KG1 (cell line): ENCODE data around the gene PTPN22.
"Not testable (repeated sequence)": the region's sequence is repeated elsewhere in the genome, so short reads cannot be mapped to it uniquely, and the experiment has no call there.

Experiments
- DNase-seq: peaks from one replicate; lab custom pipeline; 2025; lab: John Stamatoyannopoulos, UW

PTPN22 gene

DNA sequence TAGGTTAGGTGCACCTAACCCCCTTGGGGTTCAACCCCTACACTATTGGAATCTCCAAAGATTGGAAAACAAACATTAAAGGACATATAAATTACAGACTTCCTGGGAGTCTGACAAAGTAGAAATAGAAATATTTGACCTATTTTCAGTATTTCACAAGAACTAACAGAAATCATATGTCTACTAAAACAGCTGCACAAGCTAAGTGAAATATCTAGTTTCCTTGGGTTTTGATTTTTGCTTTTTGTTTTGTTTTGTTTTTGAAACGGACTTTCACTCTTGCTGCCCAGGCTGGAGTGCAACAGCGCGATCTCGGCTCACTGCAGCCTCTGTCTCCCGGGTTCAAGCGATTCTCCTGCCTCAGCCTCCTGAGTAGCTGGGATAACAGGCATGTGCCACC, 18.8 kb downstream of the PTPN22 start:
- DNase-seq: not testable (repeated sequence)

DNA sequence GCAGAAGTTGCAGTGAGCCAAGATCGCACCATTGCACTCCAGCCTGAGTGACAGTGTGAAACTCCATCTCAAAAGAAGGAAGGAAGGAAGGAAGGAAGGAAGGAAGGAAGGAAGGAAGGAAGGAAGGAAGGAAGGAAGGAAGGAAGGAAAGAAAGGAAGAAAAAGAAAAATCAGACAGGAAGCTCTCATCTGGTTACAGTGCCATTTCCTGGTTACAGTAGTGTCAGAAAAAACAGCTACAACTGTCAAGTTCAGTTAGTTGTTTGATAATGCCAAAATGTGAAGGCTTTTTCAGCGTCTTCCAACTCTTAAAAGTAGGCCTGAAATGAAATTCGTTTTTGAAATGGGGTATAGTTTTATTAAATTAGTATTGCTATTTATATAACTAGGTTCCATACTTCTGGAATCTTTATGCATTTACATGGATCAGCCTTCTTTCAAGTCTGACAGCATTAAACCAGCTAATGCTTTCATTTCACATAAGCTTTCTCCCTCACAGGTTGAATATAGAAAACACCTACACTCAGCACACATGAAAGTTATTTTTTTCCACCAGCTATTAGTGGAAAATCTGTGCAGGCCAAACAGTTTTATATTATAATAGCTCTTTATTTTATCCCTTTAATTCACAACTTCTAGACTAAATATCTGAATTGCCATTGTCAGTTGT, 21.2 kb downstream of the PTPN22 start:
- DNase-seq: no peak

DNA sequence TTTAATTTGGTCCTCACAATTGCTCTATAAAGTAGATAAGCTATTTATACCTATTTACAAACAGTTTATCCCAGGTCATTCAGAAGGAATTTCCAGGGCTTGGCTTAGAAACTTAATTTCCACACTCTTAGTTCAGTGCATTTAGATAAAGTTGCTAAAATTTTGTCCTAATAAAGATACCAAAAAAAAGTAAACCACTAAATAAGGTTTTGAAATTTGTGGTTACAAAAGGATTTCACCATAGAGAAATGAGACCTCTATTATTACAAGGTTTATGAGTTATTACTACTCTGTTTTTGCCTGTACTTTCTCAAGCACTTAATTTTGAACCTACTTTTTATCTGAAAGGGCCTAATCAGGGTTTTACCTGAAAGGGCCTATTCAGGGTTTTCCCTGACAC, 22.4 kb downstream of the PTPN22 start:
- no peak for DNase-seq

DNA sequence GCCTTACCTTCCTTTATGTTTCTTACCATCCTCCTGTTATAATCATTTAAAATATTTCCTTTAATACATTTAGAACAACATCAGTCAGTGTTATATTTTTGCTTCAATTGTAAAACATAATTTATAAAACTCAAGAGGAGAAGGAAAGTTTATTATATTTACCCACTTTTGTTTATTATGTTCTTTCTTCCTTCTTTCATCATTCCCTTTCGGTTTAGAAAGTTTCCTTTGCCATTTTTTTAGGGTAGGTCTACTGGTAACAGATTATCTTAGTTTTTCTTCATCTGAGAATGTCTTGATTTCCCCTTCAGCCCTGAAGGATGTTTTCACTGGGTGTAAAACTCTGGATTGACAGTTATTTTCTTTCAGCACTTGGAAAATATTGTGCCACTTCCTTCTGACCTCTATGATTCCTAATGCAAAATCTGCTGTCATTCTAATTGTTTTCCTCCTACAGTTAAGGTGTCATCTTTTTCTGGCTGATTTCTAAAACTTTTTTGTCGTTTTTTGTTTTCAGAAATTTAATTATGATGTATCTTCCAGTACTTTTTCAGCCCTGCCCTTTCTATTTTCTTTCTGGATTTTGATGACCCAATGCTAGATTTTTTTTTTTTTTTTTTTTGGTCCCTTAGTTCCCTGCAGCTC, 25.0 kb downstream of the PTPN22 start:
- DNase-seq: no peak

DNA sequence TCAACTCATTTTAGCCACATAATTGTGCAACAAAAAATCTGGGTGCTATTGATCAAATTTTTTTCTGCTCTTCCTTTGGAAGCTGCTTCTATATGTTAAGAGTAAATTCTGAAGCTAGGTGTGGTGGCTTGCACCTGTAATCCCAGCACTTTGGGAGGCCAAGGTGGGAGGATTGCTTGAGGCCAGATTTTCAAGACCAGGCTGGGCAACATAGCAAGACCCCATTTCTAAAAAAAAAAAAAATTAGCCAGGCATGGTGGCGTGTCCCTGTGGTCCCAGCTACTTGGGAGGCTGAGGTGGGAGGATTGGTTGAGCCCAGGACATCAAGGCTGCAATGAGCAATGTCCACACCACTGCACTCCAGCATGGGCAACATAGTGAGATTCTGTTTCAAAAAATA, 35.0 kb downstream of the PTPN22 start:
- DNase-seq: no peak

DNA sequence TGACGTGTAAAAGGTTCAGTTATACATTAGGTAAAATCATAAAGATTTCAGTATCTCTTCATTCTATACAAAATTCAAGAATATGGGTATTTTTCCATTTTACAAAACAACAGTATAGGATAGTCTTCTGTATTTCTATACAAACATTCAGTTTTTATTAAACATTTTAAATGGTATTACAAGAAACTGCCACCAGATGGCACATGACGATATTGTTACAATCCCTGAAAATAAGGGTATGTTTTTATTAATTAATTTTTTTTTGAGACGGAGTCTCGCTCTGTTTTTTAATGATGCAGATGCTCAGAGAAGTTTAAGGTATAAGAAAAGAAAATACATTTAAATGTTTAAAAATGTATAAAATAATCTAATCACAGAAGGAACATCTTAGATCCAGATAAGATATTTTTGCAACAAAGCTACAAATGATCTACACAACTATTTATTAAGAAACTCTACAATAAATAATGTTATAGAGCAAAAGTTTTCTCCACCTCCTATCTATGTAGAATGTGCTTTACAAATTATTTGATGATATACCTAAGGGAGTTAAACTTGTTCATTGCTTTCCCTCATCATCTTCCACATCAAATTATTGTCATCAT, 35.7 kb downstream of the PTPN22 start:
- DNase-seq: peak; percentile 23

DNA sequence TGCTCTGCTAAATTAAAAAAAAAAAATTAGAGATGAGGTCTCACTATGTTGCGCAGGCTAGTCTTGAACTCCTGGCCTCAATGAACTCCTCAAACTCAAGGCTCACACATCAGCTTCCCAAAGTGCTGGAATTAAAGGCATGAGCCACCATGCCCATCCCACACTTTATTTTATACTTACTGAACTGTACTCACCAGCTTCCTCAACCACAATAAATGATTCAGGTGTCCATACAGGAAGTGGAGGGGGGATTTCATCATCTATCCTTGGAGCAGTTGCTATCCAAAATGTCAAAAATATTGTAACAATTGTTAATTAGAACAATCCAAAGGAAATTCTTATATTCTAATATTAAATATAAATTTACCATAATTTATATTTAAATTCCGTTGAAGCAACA, 36.8 kb downstream of the PTPN22 start:
- no peak for DNase-seq

DNA sequence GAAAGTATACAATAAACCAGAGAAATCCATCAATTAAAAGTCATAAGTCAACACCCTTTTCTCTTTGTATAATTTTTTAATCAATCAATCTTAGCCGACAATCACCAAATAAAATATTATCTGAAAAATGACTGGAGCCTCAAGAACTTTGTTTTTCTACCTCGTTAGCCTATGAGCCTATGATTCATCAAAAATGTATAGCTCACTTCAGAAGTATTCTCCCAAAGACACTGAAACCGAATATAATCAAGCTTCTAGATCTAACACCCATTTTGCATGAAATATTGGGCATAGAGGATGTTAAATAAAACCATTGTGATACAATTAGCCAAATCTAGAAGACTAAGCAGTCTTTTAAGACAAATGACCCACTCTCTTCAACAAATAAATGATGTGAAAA, 41.5 kb downstream of the PTPN22 start:
- DNase-seq: no peak

DNA sequence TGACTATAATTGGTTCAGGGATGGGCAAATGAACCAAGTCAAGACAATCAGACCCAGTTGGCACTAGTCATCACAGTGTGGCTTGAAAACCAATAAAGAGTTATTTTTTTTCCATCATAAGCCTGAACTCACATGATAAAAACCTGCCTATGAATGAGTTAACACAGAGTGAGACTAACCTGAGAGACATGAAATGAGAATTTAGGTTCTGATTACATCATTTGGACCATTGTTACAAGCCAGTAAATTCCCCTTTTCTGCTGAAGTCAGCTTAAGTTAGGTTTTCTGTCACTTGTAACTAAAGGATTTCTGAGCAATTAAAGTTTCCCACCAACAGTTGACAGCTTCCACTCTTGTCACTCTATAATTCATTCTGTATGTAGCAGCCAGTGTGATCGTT, 49.6 kb downstream of the PTPN22 start:
- DNase-seq: no peak

DNA sequence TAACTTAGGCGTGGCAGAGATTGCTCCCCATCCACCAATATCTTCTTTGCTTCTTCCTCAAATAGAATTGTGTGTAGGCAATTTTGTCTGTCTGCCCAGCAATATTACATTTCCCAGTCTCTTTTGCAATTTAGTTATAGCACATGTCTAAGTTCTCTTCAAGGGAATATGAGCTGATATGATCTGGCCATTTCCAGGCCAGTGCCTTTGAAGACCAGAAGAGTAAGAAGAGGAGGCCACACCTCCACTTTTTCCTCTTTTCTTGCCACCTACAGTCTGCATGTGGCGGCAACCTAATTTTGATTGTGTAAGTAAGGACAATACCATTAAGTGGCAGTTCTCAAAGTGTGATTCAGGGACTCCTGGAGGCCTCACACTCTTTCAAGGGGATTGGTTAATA, 52.9 kb downstream of the PTPN22 start:
- DNase-seq: no peak

DNA sequence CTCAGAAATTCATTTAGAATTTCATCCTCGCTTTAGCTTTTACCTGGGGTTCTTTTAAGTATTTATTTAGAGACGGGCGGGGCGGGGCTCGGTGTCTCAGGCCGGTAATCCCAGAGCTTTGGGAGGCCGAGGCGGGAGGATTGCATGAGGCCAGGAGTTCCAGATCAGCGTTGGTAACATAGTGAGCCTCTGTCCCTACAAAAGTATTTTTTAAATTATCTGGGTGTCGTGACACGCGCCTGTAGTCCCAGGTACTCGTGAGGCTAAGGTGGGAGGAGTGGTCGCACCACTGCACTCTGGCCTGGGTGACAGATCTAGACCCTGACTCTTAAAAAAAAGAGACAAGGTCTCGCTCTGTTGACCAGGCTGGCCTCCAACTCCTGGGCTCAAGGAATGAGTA, 58.3 kb downstream of the PTPN22 start:
- no peak for DNase-seq

DNA sequence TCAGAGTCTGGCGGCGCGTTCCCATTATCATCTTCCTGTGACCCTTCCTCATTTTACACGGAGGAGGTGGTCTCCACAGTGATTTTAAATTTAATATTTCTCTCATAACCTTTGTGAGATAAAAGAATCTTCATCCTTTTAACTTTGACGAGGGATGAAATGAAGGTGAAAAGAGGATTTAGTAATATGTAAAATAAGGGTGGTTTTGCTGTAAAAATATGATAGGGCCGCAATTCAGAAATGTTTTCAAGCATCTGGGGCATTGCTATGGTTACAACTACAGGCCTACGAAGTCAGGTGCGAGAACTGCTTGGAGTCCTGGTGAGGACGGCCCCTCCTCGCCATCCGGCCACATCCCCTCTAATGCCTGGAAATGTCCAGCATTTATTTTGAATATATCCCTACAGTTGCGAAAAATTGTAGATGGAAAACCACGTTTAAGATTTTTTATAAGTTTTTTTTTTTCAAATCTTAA, 58.8 kb downstream of the PTPN22 start:
- DNase-seq: no peak

DNA sequence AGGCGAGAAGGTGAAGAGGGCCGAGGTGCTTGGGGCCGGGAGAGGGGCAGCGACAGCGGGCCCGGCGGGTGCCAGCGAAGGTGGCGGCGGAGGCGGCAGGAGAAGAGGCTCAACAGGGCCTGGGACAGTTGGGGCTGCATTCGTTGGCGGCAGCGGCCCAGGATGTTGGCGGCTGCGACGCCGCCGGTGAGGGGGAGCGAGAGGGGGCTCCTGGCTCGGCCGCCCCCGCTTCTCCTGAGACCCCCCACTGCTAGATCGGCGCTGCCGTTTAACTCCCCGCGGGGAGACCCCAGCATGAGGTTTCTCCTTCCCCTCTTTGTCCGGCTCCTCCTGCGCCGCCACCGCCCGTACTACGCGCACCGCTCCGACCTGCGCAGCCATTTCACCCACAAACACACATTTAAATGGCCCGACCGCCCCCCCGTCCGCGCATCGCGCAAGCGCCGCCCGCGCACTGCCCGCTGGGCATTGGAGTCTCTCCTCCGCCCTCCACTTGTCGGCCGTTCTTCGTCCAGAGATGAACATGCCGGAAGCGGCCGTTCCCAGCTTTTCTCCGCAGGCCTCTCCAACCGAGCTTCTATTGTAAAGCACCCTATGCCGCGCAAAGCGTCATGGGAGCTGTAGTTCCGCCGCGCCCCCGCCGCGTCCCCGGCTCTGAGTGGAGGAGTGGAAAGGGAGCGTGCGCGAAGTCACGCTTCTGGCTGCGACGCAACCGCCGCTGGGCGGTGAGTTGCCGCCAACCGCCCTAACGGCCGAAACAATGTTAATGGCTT, 59.4 kb downstream of the PTPN22 start, which contains the start of gene RSBN1:
Gene RSBN1 (minus strand): TSS at position 589 of the 773 bp plus-strand sequence. CDS start 64 bp downstream, at position 525.
- DNase-seq: peak; percentile 95

DNA sequence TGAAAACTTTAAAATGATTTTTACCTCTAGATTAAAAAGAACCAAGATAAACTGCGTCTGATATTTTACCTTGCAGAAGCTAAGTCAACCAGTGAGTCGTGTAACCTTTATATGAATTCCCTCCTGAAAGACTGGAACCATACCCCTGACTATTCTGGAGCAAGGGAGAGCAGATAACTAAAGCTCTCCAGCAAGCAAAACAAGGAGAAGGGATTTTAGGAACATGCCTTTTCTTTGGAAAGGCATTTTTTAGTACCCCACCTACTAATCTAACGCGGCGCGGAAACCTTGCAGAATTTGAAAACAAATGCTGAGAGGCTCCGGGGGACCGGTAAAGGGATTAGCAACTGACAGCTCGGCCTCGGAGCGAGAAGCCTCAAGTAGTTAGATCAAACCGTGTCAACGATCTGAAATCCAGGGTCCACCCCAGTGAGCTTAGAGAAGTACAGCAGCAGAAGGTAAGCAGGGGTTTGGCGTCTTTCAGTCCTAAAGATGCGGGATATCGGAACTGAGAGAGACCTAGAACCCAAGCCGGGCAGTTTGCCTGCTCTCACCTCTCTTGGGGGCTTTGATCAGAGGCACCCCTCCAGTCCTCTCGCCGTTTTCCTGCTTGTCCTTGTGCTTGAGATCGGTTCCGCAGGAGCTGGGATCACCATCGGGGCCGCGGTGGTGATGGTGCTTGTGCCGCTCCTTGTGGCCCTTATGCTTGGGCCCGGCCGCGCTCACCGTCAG, 60.2 kb downstream of the PTPN22 start:
- DNase-seq: peak; percentile 54

DNA sequence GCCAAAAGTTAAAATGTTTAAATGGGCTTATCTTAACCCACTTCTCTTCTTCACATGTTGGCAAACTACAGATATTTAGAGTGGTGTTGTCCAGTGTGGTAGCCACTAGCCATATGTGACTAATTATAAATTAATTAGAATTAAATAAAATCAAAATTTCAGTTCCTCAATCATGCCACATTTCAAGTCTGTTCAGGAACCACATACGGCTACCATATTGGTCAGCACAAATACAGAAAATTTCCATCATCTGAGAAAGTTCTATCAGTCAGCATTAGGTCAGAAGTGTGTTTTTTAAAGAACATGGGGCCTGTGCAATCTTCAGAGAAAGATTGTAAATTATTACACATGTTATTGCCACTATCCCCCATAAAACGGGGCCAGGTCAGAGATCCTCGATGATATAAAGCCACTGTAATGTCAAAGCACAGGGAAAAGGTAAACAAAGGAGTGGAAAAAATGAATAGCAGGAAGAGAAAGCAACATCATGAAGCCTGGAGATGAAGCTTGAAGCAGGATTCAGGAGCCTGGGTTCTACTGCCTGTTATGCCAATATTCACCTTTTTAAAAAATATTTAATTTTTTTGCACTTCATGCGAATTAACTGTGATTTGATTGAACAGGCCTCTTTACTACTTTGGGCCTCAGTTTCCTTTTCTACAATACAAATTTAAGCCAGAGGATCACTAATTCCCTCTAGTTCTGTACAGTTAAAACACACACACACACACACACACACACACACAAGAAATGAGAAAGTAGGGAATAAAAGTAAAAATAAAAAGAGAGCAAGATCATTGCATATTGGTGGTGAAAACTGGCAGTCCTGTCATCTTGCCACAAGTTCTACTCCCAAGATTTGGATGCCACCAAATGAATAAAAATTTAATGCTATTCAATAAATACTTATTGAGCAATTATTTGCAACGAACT, 61.6 kb downstream of the PTPN22 start:
- no peak for DNase-seq

DNA sequence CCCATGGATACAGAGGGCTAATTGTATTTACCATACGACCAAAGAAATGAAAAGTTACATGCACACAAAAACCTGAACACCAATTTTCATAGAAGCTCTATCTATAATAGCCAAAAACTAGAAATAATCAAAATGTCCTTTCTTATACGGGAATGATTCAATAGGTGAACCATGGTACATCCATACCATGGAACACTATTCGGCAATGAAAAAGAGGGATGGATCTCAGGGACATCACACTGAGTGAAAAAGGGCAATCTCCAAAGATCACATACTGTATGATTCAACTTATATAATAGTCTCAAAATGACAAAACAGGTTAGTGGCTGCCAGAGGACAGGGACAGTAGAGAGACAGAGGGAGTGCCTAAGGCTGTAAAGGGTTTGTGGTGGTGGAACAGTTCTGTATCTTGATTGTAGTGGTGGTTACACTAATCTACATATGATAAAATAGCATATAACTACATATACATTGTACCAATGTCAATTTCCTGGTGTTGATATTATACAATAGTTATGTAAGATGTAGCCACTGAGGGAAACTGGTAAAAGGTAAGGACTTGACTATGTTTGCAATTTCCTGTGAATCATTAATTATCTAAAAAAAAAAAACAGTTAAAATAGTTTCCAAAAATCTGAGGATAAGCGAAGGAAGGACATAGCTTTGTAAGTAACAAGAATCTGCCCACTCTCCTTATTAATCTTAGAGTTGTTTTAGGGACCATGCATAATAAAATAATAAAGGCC, 62.9 kb downstream of the PTPN22 start:
- DNase-seq: no peak

DNA sequence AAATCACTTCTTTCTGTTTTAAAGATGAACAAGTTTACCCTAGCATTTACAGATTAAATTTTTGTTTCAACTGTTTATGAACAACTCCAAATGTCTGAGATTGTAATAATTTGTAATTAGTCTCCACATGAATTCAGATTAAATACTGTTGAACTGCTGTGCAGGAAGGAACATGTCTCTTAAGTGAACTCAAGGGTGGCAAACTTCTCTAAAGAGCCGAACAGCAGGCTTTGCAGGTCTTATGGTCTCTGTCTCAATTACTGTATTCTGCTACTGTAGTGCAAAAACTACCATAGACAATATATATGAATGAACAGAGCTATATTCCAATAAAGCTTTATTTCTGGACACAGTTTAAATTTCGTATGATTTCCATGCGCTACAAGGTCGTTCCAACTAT, 65.9 kb downstream of the PTPN22 start:
- no peak for DNase-seq

DNA sequence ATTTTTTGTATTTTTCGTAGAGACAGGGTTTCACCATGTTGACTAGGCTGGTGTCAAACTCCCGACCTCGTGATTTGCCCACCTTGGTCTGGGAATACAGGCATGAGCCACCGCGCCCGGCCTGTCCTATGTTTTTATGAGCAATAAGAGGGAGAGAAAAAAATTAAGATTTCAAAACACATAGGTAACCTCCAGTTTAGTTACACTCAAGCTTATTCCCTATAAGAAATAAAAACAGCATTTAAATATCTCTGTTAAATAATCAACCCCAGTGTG, 66.3 kb downstream of the PTPN22 start:
- no peak for DNase-seq

DNA sequence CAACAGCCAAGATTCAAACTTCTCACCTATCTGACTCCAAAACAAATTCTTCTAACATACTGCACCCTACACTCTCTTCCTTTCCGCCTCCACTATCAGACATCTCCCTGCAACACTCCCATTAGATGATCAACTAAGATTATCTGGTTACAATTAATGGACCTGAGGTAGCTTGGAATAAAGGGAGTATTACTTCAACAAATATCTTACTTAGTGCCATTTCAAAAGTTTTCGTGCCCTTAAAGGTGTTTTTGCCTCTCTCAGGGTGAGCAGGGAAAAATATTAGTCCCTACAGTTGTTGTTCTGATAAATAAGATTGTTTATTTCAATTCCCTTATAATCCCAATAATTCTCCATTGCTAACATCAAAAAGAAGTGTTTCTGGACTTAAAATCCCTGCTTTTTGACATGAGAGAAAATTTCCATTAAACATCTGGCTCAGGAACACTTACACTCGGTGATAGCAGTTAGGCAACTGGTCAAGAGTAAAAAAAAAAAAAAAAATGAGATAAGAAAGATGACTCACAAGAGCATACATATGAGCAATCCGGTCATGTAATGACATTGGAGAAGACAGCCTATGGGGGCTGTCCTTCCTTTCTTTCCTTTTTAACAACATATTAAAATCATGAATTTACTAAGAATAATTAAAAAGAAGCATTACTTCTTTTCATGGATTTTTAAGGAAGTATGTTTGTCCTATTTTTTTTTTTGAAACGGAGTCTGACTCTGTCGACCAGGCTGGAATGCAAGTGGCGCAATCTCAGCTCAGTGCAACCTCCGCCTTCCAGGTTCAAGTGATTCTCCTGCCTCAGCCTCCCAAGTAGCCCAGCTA, 66.9 kb downstream of the PTPN22 start:
- DNase-seq: no peak
